Measurements from ENCODE around the gene CNNM2.
"Not testable (repeated sequence)": the region's sequence is repeated elsewhere in the genome, so short reads cannot be mapped to it uniquely, and the experiment has no call there.

The CNNM2 gene

GRCh38 chr10:103106539-103106938, 188.4 kb downstream of the CNNM2 start:
- no peak for DNase-seq (ENCODE audit: low read depth, low spot score)

- DNase-seq (ENCODE audit: low read depth, low spot score): no peak
Observed at GRCh38 chr10:103109821-103110220, 191.7 kb downstream of the CNNM2 start.

- DNase-seq (ENCODE audit: low read depth, low spot score): no peak
Observed at GRCh38 chr10:103110407-103110806, 192.3 kb downstream of the CNNM2 start.

- DNase-seq (ENCODE audit: low read depth, low spot score): peak; percentile 26
Observed at GRCh38 chr10:103111031-103111917, 193.2 kb downstream of the CNNM2 start.

- DNase-seq (ENCODE audit: low read depth, low spot score): no peak
Observed at GRCh38 chr10:103111918-103112877, 194.1 kb downstream of the CNNM2 start.

GRCh38 chr10:103114876-103115275, 196.8 kb downstream of the CNNM2 start:
- DNase-seq (ENCODE audit: low read depth, low spot score): no peak

GRCh38 chr10:103117247-103117646, 199.2 kb downstream of the CNNM2 start:
- no peak for DNase-seq (ENCODE audit: low read depth, low spot score)

GRCh38 chr10:103120546-103120945, 202.5 kb downstream of the CNNM2 start:
- no peak for DNase-seq (ENCODE audit: low read depth, low spot score)

- DNase-seq (ENCODE audit: low read depth, low spot score): no peak
Observed at GRCh38 chr10:103120977-103121735, 203.1 kb downstream of the CNNM2 start.

GRCh38 chr10:103123282-103124024, 205.4 kb downstream of the CNNM2 start:
- no peak for DNase-seq (ENCODE audit: low read depth, low spot score)

GRCh38 chr10:103124420-103125096, 206.5 kb downstream of the CNNM2 start:
- no peak for DNase-seq (ENCODE audit: low read depth, low spot score)

- DNase-seq (ENCODE audit: low read depth, low spot score): peak; percentile 66
Observed at GRCh38 chr10:103125323-103126267, 207.5 kb downstream of the CNNM2 start.

GRCh38 chr10:103127241-103127640, 209.1 kb downstream of the CNNM2 start:
- no peak for DNase-seq (ENCODE audit: low read depth, low spot score)

- DNase-seq (ENCODE audit: low read depth, low spot score): not testable (repeated sequence)
Observed at GRCh38 chr10:103130180-103130579, 212.1 kb downstream of the CNNM2 start.

- DNase-seq (ENCODE audit: low read depth, low spot score): no peak
Observed at GRCh38 chr10:103130910-103131309, 212.8 kb downstream of the CNNM2 start.

- DNase-seq (ENCODE audit: low read depth, low spot score): not testable (repeated sequence)
Observed at GRCh38 chr10:103135168-103135567, 217.1 kb downstream of the CNNM2 start.

GRCh38 chr10:103139803-103140202, 221.7 kb downstream of the CNNM2 start:
- no peak for DNase-seq (ENCODE audit: low read depth, low spot score)

Measured in astrocyte of the hippocampus (primary cell).